Measurements from ENCODE around the gene NT5C3A. TPM values are rescaled to one million over a fixed set of nuclear protein-coding genes. Genes with fewer than 3 reads are reported as not detected.

The NT5C3A gene
- total and polyA plus RNA-seq, 2 of the 13 experiments (the other 11 are each of a cell fraction or from before 2014, with no cell fraction given) = 16.9 to 34.0 TPM

- Histone ChIP-seq H3K36me3 (replicated peaks in 1 of 2; ENCODE audit: control insufficient read depth in 1 of 2, insufficient read depth in 2 of 2, low read length in 2 of 2) (no peaks in the 10 kb centered on the region), H3K4me3 (replicated peaks in 1 of 3; ENCODE audit: insufficient read depth in 1 of 3, low read depth in 2 of 3, low read length in 3 of 3) (no peak overlapping the region), H3K27ac (ENCODE audit: extremely low read length, insufficient read depth, low read length) (no peak overlapping the region), H2AFZ (ENCODE audit: low read length) (no peak overlapping the region), H4K20me1 (ENCODE audit: insufficient read depth, low read length) (no peaks in the 10 kb centered on the region), H3K9me3 (ENCODE audit: low read length) (peaks cover 27% of the 10 kb centered on the region), H3K79me2 (ENCODE audit: insufficient read depth, low read length) (no peaks in the 10 kb centered on the region), H3K9ac (ENCODE audit: insufficient read depth, low read depth, low read length) (no peak overlapping the region), H3K27me3 (ENCODE audit: control insufficient read depth in 1 of 2, insufficient read depth in 2 of 2, low read length in 2 of 2) (peaks cover 0 to 8% of the 10 kb centered on the region in 2 experiments; a peak in 2 of 5 replicates), H3K4me2 (ENCODE audit: low read depth, low read length) (0 out of 2 replicates have a peak overlapping the region, but pooled peaks have one; percentile 0), H3K4me1 (ENCODE audit: insufficient read depth, low read length) (peaks cover 13% of the 10 kb centered on the region; the same call in 1 of the 2 replicates)
- POLR2A ChIA-PET = interaction anchor here (1.6 kb wide), 1 partner anchor 10 kb away, joined by 7 read pairs; the partner anchor contains the start of gene NT5C3A
- no TSS peak for BruUV-seq (replicated peaks)
- TF ChIP-seq HDAC1 (CRISPR knock-in tag; IDR thresholded peaks at IDR 0.05) (no peak), ZNF407 (CRISPR knock-in tag; IDR thresholded peaks at IDR 0.05; ENCODE audit: not compliant biosample characterization) (no peak), IRX3 (CRISPR knock-in tag; IDR thresholded peaks at IDR 0.05; ENCODE audit: borderline replicate concordance, low read depth) (no peak), ZNF20 (CRISPR knock-in tag; IDR thresholded peaks at IDR 0.05) (no peak), ZNF660 (CRISPR knock-in tag; IDR thresholded peaks at IDR 0.05; ENCODE audit: borderline replicate concordance, low read depth) (no peak), ZNF691 (CRISPR knock-in tag; IDR thresholded peaks at IDR 0.05; ENCODE audit: borderline replicate concordance, low read depth) (no peak), TFAP4 (IDR thresholded peaks at IDR 0.05; ENCODE audit: borderline replicate concordance, low read depth) (0 out of 2 replicates have a peak, but pooled peaks have one; percentile 13)
- intact Hi-C loops (cut with micrococcal nuclease; ENCODE audit: unreplicated experiment) (no loop called here), in situ Hi-C loops (cut with HindIII; ENCODE audit: extremely low pct_ligation_motif_present, low pct_unique_long_range_greater_than_20kb) (no loop called here)
- CTCF ChIA-PET (ENCODE audit: low intra/inter-chr PET ratio, low total read pairs) = no interaction called here
- peak; percentile 33; the same call in 1 of the 3 replicates for ATAC-seq
- 16% methylated on average over 2 of the region's 2 CpGs for WGBS (ENCODE audit: low lambda C conversion rate)
- peak; percentile 28 for FAIRE-seq
- peak; percentile 26 for DNase-seq (ENCODE audit: low spot score)
Measured at GRCh38 chr7:33072471-33072870, 9.9 kb upstream of the NT5C3A start.

Data from HepG2 (cell line).